ENCODE results near the gene CCL11.
"Not testable (repeated sequence)": the region's sequence is repeated elsewhere in the genome, so short reads cannot be mapped to it uniquely, and the experiment has no call there.

Gene CCL11

DNA sequence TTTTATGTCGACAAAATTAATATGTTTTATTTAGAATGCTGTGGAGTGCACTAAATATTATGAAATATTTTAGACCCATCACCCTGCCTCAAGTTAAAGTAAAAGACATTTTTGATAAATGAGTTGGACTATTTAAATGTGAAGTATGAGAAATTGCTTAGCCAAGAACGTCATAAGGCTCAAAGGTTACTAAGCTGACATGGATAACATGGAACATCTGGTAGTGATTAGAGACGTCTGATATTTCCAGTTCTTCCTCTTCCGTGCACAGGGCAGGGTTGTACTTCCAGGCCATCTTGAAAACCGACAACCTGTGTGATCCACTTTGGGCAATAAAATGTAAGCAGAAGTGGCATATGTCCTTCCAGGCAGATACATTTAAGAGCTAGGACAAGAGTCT is 26.5 kb downstream of the CCL11 start:
- no peak for DNase-seq

DNA sequence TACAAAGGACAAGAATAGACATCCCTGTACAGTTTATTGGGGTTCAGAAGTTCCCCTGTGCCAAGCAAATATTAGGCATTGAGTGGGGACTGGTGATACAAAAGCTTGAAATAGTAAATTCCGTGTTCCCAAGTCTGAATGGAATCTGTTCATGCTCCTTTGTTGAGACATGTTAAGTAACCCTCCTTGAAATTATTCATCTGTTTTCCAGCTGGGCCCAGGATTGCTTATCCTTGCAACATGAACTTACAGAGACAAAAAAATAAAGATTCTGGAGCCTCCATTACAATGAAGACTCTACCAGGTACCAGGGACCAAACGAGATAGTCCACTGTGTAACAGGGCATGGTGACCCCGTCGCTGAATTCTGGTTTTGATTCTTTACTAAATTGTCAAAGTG is 27.6 kb downstream of the CCL11 start:
- no peak for DNase-seq

DNA sequence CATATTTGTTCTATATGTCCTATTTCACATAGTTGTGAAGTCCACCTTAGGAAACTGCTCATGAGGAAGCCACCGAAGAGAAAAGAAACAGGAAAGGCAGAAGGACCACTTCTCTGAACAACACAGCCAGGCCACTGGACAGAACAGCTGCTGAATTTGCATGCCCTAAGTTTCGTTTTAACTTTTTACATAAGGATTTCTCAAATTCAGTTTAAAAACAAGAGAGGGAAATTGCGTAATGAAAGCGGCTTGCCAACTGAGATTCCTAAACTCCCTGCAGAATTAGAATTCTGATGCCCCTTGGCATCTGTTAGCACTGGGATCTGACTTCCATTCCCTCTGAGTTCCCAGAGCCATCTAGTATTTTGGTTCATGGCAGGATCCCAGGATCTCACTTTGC is 28.7 kb downstream of the CCL11 start:
- no peak for DNase-seq

DNA sequence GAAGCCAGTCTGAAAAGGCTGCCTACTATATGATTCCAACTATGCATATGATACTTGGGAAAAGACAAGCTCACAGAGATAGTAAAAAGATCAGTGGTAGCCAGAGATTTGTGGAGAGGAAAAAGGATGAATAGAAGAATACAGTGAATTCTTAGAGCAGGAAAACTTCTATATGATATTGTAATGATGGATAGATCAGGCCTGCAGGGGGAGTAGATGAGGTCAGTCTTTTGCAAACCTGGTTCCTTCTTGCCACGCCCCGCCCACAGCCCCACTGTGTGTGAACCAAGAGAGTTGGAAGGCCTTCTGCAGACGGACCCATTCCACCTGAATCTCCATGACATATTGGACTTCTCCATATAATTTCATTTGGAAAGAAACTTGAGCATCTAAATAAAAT is 32.9 kb downstream of the CCL11 start:
- no peak for DNase-seq

DNA sequence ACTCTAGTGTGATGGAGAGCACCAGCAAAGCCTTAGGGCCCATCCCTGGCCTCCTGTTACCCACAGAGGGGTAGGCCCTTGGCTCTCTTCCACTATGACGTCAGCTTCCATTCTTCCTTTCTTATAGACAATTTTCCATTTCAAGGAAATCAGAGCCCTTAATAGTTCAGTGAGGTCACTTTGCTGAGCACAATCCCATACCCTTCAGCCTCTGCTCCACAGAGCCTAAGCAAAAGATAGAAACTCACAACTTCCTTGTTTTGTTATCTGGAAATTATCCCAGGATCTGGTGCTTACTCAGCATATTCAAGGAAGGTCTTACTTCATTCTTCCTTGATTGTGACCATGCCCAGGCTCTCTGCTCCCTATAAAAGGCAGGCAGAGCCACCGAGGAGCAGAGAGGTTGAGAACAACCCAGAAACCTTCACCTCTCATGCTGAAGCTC is 33.5 kb downstream of the CCL11 start, which contains the start of gene CCL8:
CCL8 (plus strand) TSS at position 397 of the 445 bp plus-strand sequence. CDS start 67 bp downstream, outside the sequence.
- DNase-seq: no peak

DNA sequence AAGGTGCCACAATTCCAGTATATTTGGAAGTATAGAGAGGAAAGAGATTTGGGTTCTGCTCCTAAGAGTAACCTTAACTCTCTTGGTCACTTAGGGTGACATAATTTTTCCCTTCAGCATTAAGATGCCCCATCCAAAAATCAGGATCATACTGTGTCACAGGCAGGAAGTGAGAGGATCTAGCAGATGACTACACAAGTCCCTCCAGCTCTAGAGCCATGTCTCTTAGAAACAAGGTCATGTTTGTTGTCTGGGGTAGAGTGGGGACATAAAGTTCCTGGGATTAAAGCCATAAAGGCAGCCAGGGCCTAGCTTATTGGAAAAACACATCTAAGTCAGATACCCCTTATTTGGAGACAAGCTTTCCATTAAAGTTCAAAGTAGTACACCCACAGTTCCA is 36.4 kb downstream of the CCL11 start:
- no peak for DNase-seq

DNA sequence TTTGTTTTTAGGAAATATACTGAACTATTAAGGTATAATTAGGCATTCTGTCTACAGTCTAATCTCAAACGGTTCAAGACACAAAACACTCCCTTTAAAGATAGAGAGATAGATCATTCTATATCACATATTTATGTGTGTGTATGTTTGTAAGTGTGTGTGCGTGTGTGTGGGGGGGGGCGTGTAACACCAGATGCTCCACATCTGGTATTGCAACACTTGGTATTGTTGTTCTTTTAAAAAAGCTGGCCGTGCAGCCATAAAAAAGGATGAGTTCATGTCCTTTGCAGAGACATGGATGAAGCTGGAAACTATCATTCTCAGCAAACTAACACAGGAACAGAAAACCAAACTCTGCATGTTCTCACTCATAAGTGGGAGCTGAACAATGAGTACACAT is 42.0 kb downstream of the CCL11 start:
- DNase-seq: not testable (repeated sequence)

DNA sequence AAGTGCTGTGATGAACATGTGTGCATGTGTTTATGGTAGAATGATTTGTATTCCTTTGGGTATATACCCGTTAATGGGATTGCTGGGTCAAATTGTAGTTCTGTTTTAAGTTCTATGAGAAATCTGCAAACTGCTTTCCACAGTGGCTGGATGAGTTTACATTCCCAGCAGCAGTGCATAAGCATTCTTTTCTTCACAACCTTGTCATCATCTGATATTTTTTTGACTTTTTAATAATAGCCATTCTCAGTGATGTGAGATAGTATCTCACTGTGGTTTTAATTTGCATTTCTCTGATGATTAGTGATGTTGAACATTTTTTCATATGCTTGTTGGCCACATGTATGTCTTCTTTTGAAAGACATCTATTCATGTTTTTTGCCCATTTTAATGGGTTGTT is 52.2 kb downstream of the CCL11 start:
- DNase-seq: no peak
